Cardiac muscle cell (in vitro differentiated cells and primary cell): ENCODE data around the gene ANKRD13C. TPM values are rescaled to one million over a fixed set of nuclear protein-coding genes. Genes with fewer than 3 reads are reported as not detected.
"Not testable (repeated sequence)": the region's sequence is repeated elsewhere in the genome, so short reads cannot be mapped to it uniquely, and the experiment has no call there.

Experiments used
- DNase-seq, 2 donors: peaks; one replicate each; pipeline versions ENCODE4 v3.0.0 to v3.0.0-alpha.2; 2010 to 2017; ENCODE audit warnings: low read depth in 1 of 2, low spot score in 1 of 2
- H3K27ac ChIP-seq: fragments of 200-600 bp; sonication (generic); 2 replicates; pipeline ENCODE4 v1.5.1; 2016
- H3K27me3 ChIP-seq: fragments of 200-600 bp; sonication (generic); 2 replicates; pipeline ENCODE4 v1.6.0; 2016; ENCODE audit warnings: control low read depth
- H3K36me3 ChIP-seq: fragments of 200-600 bp; sonication (generic); 2 replicates; pipeline ENCODE4 v1.5.1; 2016; ENCODE audit warnings: control low read depth
- H3K4me1 ChIP-seq: fragments of 200-600 bp; sonication (generic); 2 replicates; pipeline ENCODE4 v1.8.1; 2017; ENCODE audit warnings: low read depth, mild to moderate bottlenecking, mixed run types
- H3K4me3 ChIP-seq: fragments of 200-600 bp; sonication (generic); 2 replicates; pipeline ENCODE4 v1.5.1; 2016; ENCODE audit warnings: mild to moderate bottlenecking
- H3K9me3 ChIP-seq: fragments of 200-600 bp; sonication (generic); 2 replicates; pipeline ENCODE4 v1.5.1; 2017; ENCODE audit warnings: low read depth, mild to moderate bottlenecking, control low read depth
- polyA plus RNA-seq: library from polyadenylated mRNA; unstranded; fragments of >200 nt; fragmentation: Nextera tagmentation; extraction: Ambion mirVana; gene quantifications from 2 replicates; pipeline ENCODE4 v1.2.1, GENCODE V29; 2016
- total RNA-seq: library from RNA; depleted of rRNA; stranded (reverse); fragments of >200 nt; gene quantifications from 2 replicates; pipeline ENCODE4 v1.2.3, GENCODE V29; 2016
- TF ChIP-seq, protein P1 (sequence below): IDR thresholded peaks from 2 replicates; pipeline ENCODE4 v1.5.1; 2012; ENCODE audit warnings: low read depth, mild to moderate bottlenecking, low read length

The ANKRD13C gene
- total and polyA plus RNA-seq, 2 experiments from 2014 or later = 18.2 to 26.3 TPM

DNA sequence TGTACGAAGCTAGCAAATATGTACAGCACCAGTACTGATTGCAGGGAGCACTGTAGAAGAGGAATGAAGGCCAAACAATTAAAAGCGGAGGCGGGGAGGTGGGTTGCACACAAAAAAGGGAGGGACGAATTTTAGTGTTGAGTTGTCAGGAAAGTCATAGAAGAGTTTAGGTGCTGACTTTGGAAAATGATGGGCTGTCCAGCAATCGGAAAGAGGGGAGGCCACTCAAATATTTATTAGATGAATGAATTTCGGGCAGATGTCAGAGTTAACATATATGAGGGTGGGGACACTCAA is 537 bp upstream of the ANKRD13C start:
- TF ChIP-seq, protein P1, sequence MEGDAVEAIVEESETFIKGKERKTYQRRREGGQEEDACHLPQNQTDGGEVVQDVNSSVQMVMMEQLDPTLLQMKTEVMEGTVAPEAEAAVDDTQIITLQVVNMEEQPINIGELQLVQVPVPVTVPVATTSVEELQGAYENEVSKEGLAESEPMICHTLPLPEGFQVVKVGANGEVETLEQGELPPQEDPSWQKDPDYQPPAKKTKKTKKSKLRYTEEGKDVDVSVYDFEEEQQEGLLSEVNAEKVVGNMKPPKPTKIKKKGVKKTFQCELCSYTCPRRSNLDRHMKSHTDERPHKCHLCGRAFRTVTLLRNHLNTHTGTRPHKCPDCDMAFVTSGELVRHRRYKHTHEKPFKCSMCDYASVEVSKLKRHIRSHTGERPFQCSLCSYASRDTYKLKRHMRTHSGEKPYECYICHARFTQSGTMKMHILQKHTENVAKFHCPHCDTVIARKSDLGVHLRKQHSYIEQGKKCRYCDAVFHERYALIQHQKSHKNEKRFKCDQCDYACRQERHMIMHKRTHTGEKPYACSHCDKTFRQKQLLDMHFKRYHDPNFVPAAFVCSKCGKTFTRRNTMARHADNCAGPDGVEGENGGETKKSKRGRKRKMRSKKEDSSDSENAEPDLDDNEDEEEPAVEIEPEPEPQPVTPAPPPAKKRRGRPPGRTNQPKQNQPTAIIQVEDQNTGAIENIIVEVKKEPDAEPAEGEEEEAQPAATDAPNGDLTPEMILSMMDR = no peak
- H3K36me3 ChIP-seq = no peaks in the 10 kb centered on the region
- H3K4me3 ChIP-seq = peak overlapping the region; percentile 49
- H3K4me1 ChIP-seq = peaks cover 4% of the 10 kb centered on the region
- no peaks in the 10 kb centered on the region for H3K9me3 ChIP-seq
- H3K27me3 ChIP-seq = no peaks in the 10 kb centered on the region
- DNase-seq = no peak
- peak overlapping the region; percentile 93 for H3K27ac ChIP-seq

DNA sequence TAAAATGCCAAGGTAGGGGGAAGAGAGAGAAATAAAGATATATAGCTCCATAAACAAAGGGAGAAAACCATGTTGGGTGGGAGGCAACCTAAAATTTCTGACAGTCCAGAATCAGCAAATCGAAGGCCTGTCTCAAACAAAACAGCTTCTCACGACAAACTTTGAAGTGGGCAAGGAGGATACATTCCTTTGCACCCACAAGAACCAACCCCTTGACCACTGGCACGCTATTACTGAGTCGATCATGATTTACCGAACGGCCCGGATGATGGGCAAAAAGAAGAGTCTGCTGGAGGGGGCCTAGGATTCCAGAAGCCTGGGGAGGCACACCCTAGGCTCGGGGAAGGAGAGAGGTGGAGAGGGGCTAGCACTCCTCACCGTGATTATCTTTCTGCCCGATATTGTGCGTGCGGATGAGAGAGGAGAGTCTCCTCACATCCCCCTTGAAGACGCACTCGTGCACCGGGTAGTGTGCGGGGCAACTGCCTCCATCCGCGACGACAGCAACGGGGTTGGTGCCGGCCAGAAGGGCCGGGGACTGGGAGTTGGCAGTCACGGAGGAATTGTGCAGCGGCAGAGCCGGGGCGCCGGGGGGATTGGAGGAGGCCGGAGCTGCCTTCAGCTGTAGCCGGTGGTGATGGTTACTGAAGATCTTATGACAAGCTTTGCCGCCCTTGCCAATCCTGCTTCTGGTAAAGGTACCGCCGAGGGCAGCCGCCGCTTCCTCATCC is 756 bp downstream of the ANKRD13C start:
- Histone ChIP-seq H3K9me3 (no peaks in the 10 kb centered on the region), H3K27me3 (no peaks in the 10 kb centered on the region), H3K4me3 (peak overlapping the region; percentile 49), H3K36me3 (no peaks in the 10 kb centered on the region), H3K4me1 (peaks cover 4% of the 10 kb centered on the region), H3K27ac (peak overlapping the region; percentile 93)
- peak; percentile 23 to 68 for DNase-seq
- TF ChIP-seq, protein P1 = no peak

DNA sequence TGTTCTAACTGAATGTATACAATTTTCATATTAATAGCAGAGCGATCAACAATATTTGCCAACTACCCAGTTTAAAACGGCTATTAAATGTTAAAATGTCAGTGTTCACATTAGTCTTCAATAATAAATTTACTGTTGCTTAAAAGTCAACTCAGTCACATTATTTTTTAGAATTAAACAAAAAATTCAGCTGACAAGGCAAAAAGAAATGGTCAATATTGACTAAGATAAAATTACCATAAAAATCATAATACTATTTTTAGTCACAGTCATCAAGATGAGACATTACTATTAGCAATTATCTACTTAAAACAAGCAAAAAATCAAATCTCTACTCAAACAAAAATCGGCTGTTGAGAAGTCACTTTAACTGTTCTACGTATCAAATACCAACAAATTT is 1.5 kb downstream of the ANKRD13C start:
- Histone ChIP-seq H3K4me3 (peak overlapping the region; percentile 49), H3K9me3 (no peaks in the 10 kb centered on the region), H3K27ac (peak overlapping the region; percentile 93), H3K36me3 (no peaks in the 10 kb centered on the region), H3K4me1 (peaks cover 4% of the 10 kb centered on the region), H3K27me3 (no peaks in the 10 kb centered on the region)
- TF ChIP-seq, protein P1 = no peak
- DNase-seq = no peak

DNA sequence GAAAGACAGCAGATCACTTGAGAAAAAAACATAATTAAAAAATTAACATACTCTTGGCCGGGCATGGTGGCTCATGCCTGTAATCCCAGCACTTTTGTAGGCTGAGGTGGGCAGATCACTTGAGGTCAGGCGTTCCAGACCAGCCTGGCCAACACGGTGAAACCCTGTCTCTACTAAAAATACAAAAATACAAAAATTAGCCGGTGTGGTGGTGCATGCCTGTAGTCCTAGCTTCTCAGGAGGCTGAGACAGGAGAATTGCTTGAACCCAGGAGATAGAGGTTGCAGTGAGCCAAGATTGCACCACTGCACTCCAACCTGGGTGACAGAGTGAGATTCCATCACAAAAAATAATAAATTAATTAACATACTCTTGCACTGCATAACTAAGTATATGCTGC is 4.7 kb downstream of the ANKRD13C start:
- not testable (repeated sequence) for H3K9me3 ChIP-seq, H3K4me3 ChIP-seq, H3K27ac ChIP-seq, H3K27me3 ChIP-seq, DNase-seq, H3K36me3 ChIP-seq, H3K4me1 ChIP-seq

DNA sequence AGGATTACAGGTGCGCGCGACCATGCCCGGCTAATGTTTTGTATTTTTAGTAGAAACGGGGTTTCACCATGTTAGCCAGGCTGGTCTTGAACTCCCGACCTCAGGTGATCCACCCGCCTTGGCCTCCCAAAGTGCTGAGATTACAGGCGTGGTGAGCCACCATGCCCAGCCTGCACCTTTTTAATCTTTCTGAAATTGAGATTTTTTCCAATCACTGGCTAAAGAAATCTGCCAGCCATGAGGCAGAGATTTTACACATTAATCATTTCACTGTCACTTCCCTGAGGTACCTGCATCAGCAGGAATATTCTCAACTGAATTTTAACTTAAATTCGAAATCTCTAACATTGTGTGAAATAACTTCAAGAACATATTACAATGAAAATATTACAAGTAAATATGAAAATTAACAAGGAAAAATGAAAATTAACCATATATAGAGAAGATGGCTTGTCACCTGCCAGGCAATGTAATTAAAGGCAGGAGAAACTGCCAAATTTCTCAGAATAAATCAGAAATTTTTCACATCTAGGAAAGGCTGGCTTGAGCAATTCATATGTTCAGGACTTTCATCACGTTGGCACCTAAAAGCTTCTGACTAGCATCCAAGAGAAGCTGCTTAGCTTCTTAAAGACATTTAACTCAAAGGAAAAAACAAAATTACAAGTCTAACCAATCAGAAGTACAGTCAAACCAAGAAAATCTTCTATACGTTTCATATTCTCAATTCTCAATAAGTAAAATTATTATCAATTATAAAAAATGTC is 5.9 kb downstream of the ANKRD13C start:
- Histone ChIP-seq H3K4me3 (no peak overlapping the region), H3K4me1 (peaks cover 4% of the 10 kb centered on the region), H3K36me3 (no peaks in the 10 kb centered on the region), H3K27ac (no peak overlapping the region), H3K27me3 (no peaks in the 10 kb centered on the region), H3K9me3 (no peaks in the 10 kb centered on the region)
- TF ChIP-seq, protein P1 = no peak
- no peak for DNase-seq

DNA sequence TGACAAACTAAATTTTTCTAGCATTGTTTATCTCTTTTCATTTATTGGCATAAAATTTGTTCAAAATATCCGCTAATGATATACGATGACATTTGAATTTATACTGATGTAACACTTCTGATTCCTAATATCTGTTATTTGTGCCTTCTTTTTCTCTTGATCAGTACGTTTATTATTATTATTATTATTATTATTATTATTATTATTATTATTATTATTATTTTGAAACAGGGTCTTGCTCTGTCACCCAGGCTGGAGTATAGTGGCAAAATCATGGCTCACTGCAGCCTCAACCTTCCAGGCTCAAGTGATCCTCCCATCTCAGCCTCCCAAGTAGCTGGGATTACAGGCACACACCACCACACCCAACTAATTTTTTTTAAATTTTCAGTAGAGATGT is 14.9 kb downstream of the ANKRD13C start:
- H3K27ac ChIP-seq, H3K27me3 ChIP-seq, H3K4me3 ChIP-seq, DNase-seq, H3K36me3 ChIP-seq, H3K4me1 ChIP-seq, H3K9me3 ChIP-seq: not testable (repeated sequence)
